G401 (cell line): ENCODE results near the gene RRP36. TPM values are rescaled to one million over a fixed set of nuclear protein-coding genes. Genes with fewer than 3 reads are reported as not detected.

Experiments
- DNase-seq: peaks from one replicate; pipeline ENCODE4 v3.0.0-alpha.2; 2015; ENCODE audit warnings: low spot score
- in situ Hi-C: cut with HindIII; loops from 2 replicates; pipeline ENCODE4 v1.10.0; 2016; ENCODE audit warnings: low sequenced_read_pairs, mixed read lengths
- total RNA-seq: library from RNA; depleted of rRNA; stranded (reverse); fragments of >200 nt; shearing (Covaris generic); gene quantifications from 2 replicates; pipeline ENCODE4 v1.2.3, GENCODE V29; 2014

RRP36 gene
- total RNA-seq, 1 experiment from 2014 or later: 164 TPM

GRCh38 chr6:43058531-43058930 lies 37.1 kb downstream of the RRP36 start:
- no peak for DNase-seq
- in situ Hi-C loops: no loop called here

- in situ Hi-C loops: no loop called here
- DNase-seq: peak; percentile 100
These were observed 38.0 kb downstream of the RRP36 start, which contains the start of the genes KLC4 and MRPL2 for GRCh38 chr6:43059168-43060033. KLC4 (plus strand) TSS chr6:43059631; CDS start chr6:43061336, 1,705 bp downstream. MRPL2 (minus strand) TSS chr6:43059434; CDS start chr6:43059381, 53 bp downstream.

GRCh38 chr6:43060034-43060754 lies 38.8 kb downstream of the RRP36 start:
- in situ Hi-C loops: no loop called here

GRCh38 chr6:43060755-43061633 lies 39.6 kb downstream of the RRP36 start:
- in situ Hi-C loops: no loop called here
- no peak for DNase-seq

More at GRCh38 chr6:43060034-43060754, 38.8 kb downstream of the RRP36 start:
- DNase-seq: peak; percentile 48

GRCh38 chr6:43061861-43062260 lies 40.4 kb downstream of the RRP36 start:
- in situ Hi-C loops: no loop called here
- no peak for DNase-seq

GRCh38 chr6:43062818-43063217 lies 41.4 kb downstream of the RRP36 start:
- in situ Hi-C loops: no loop called here
- DNase-seq: no peak

- in situ Hi-C loops: no loop called here
- DNase-seq: peak; percentile 47
These were observed 48.7 kb downstream of the RRP36 start for GRCh38 chr6:43070028-43070632.

GRCh38 chr6:43074847-43075669 lies 53.6 kb downstream of the RRP36 start:
- DNase-seq: peak; percentile 11
- in situ Hi-C loops: no loop called here

- in situ Hi-C loops: no loop called here
- peak; percentile 55 for DNase-seq
These were observed 54.4 kb downstream of the RRP36 start, which contains the start of gene PTK7 for GRCh38 chr6:43075670-43076463. PTK7 (plus strand) TSS chr6:43076314; CDS start chr6:43076489, 175 bp downstream.

GRCh38 chr6:43076464-43077332 lies 55.3 kb downstream of the RRP36 start:
- peak; percentile 44 for DNase-seq
- in situ Hi-C loops: no loop called here

GRCh38 chr6:43077333-43077809 lies 55.9 kb downstream of the RRP36 start:
- DNase-seq: no peak
- in situ Hi-C loops: no loop called here

GRCh38 chr6:43077981-43078511 lies 56.6 kb downstream of the RRP36 start:
- in situ Hi-C loops: no loop called here
- no peak for DNase-seq

GRCh38 chr6:43078691-43079090 lies 57.3 kb downstream of the RRP36 start:
- in situ Hi-C loops: no loop called here
- DNase-seq: no peak
